ENCODE measurements around the gene SLIT3. TPM values are rescaled to one million over a fixed set of nuclear protein-coding genes. Genes with fewer than 3 reads are reported as not detected.

SLIT3 gene
- total and polyA plus RNA-seq, 2 experiments from 2014 or later, result 0.59 to 0.71 TPM

DNA sequence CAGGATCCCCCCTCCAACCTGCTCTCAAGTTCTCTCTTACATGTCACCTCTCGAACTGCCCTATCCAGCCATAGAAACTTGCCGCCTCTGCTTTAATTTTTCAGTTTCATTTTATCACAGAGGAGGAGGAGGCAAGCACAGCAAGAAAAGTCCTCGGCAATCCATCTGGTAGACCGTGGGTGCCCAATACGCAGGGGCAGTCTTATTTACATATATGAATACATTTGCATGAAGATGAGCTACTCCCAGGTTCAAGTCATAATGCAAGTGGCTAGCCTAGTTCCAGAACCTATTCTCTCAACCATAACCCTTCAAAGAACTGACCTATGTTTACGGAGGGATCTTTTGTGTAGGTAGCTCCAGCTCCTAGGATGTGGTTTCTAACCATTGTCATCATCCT, 498.6 kb downstream of the SLIT3 start:
- no peak overlapping the region for H3K4me3 Mint-ChIP-seq
- Histone ChIP-seq H3K9me2 (ENCODE audit: insufficient read depth) (no peaks in the 10 kb centered on the region; the same call in 1 of the 2 replicates), H3K4me3 (no peak overlapping the region), H3F3A (replicated peaks; ENCODE audit: low read depth) (no peaks in the 10 kb centered on the region), H4K20me1 (replicated peaks; ENCODE audit: insufficient read depth) (no peaks in the 10 kb centered on the region; the same call in 1 of the 2 replicates), H3K4me1 (ENCODE audit: insufficient read depth) (no peaks in the 10 kb centered on the region), H3K27me3 (ENCODE audit: insufficient read depth) (no peaks in the 10 kb centered on the region), H3K4me2 (no peak overlapping the region), H3K27ac (ENCODE audit: low read depth) (no peak overlapping the region), H3K79me2 (replicated peaks; ENCODE audit: insufficient read depth) (no peaks in the 10 kb centered on the region), H2AFZ (no peak overlapping the region), H3K36me3 (ENCODE audit: insufficient read depth) (no peaks in the 10 kb centered on the region)
- no peak for DNase-seq (ENCODE audit: low spot score)
- peaks cover 4% of the 10 kb centered on the region for H3K27me3 Mint-ChIP-seq (ENCODE audit: insufficient read depth, low read depth, poor library complexity)
- ATAC-seq, result no peak
- H3K27ac Mint-ChIP-seq, result no peak overlapping the region
- H3K9me3 Mint-ChIP-seq, result no peaks in the 10 kb centered on the region
- no peak for TF ChIP-seq ZNF331 (CRISPR knock-in tag; IDR thresholded peaks at IDR 0.05; ENCODE audit: low read depth)
- TF ChIP-seq EZH2phosphoT487 (IDR thresholded peaks at IDR 0.05; ENCODE audit: unreplicated experiment), result no peak
- no peak for TF ChIP-seq ZNF114 (CRISPR knock-in tag; IDR thresholded peaks at IDR 0.05)
- TF ChIP-seq JUNB (IDR thresholded peaks at IDR 0.05; ENCODE audit: unreplicated experiment), result no peak
- TF ChIP-seq, protein P1, sequence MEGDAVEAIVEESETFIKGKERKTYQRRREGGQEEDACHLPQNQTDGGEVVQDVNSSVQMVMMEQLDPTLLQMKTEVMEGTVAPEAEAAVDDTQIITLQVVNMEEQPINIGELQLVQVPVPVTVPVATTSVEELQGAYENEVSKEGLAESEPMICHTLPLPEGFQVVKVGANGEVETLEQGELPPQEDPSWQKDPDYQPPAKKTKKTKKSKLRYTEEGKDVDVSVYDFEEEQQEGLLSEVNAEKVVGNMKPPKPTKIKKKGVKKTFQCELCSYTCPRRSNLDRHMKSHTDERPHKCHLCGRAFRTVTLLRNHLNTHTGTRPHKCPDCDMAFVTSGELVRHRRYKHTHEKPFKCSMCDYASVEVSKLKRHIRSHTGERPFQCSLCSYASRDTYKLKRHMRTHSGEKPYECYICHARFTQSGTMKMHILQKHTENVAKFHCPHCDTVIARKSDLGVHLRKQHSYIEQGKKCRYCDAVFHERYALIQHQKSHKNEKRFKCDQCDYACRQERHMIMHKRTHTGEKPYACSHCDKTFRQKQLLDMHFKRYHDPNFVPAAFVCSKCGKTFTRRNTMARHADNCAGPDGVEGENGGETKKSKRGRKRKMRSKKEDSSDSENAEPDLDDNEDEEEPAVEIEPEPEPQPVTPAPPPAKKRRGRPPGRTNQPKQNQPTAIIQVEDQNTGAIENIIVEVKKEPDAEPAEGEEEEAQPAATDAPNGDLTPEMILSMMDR (conservative IDR thresholded peaks at IDR 0.05; ENCODE audit: low read depth in 2 of 2), result no peak
- TF ChIP-seq, protein P2, sequence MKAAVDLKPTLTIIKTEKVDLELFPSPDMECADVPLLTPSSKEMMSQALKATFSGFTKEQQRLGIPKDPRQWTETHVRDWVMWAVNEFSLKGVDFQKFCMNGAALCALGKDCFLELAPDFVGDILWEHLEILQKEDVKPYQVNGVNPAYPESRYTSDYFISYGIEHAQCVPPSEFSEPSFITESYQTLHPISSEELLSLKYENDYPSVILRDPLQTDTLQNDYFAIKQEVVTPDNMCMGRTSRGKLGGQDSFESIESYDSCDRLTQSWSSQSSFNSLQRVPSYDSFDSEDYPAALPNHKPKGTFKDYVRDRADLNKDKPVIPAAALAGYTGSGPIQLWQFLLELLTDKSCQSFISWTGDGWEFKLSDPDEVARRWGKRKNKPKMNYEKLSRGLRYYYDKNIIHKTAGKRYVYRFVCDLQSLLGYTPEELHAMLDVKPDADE (IDR thresholded peaks at IDR 0.05), result no peak
- TF ChIP-seq CREB1 (CRISPR knock-in tag; IDR thresholded peaks at IDR 0.05; ENCODE audit: low read depth), result no peak
- TF ChIP-seq, protein P3, sequence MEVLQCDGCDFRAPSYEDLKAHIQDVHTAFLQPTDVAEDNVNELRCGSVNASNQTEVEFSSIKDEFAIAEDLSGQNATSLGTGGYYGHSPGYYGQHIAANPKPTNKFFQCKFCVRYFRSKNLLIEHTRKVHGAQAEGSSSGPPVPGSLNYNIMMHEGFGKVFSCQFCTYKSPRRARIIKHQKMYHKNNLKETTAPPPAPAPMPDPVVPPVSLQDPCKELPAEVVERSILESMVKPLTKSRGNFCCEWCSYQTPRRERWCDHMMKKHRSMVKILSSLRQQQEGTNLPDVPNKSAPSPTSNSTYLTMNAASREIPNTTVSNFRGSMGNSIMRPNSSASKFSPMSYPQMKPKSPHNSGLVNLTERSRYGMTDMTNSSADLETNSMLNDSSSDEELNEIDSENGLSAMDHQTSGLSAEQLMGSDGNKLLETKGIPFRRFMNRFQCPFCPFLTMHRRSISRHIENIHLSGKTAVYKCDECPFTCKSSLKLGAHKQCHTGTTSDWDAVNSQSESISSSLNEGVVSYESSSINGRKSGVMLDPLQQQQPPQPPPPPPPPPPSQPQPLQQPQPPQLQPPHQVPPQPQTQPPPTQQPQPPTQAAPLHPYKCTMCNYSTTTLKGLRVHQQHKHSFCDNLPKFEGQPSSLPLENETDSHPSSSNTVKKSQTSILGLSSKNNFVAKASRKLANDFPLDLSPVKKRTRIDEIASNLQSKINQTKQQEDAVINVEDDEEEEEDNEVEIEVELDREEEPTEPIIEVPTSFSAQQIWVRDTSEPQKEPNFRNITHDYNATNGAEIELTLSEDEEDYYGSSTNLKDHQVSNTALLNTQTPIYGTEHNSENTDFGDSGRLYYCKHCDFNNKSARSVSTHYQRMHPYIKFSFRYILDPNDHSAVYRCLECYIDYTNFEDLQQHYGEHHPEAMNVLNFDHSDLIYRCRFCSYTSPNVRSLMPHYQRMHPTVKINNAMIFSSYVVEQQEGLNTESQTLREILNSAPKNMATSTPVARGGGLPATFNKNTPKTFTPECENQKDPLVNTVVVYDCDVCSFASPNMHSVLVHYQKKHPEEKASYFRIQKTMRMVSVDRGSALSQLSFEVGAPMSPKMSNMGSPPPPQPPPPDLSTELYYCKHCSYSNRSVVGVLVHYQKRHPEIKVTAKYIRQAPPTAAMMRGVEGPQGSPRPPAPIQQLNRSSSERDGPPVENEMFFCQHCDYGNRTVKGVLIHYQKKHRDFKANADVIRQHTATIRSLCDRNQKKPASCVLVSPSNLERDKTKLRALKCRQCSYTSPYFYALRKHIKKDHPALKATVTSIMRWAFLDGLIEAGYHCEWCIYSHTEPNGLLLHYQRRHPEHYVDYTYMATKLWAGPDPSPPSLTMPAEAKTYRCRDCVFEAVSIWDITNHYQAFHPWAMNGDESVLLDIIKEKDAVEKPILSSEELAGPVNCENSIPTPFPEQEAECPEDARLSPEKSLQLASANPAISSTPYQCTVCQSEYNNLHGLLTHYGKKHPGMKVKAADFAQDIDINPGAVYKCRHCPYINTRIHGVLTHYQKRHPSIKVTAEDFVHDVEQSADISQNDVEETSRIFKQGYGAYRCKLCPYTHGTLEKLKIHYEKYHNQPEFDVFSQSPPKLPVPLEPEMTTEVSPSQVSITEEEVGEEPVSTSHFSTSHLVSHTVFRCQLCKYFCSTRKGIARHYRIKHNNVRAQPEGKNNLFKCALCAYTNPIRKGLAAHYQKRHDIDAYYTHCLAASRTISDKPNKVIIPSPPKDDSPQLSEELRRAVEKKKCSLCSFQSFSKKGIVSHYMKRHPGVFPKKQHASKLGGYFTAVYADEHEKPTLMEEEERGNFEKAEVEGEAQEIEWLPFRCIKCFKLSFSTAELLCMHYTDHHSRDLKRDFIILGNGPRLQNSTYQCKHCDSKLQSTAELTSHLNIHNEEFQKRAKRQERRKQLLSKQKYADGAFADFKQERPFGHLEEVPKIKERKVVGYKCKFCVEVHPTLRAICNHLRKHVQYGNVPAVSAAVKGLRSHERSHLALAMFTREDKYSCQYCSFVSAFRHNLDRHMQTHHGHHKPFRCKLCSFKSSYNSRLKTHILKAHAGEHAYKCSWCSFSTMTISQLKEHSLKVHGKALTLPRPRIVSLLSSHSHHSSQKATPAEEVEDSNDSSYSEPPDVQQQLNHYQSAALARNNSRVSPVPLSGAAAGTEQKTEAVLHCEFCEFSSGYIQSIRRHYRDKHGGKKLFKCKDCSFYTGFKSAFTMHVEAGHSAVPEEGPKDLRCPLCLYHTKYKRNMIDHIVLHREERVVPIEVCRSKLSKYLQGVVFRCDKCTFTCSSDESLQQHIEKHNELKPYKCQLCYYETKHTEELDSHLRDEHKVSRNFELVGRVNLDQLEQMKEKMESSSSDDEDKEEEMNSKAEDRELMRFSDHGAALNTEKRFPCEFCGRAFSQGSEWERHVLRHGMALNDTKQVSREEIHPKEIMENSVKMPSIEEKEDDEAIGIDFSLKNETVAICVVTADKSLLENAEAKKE (CRISPR knock-in tag; IDR thresholded peaks at IDR 0.05), result no peak
- no peak for TF ChIP-seq STAT1 (IDR thresholded peaks at IDR 0.05; ENCODE audit: unreplicated experiment)
- TF ChIP-seq POLR2AphosphoS5 (IDR thresholded peaks at IDR 0.05; ENCODE audit: low read depth), result no peak
- TF ChIP-seq EZH2 (IDR thresholded peaks at IDR 0.05; ENCODE audit: low read depth, unreplicated experiment), result no peak
- no peak for TF ChIP-seq NANOG (IDR thresholded peaks at IDR 0.05; ENCODE audit: borderline replicate concordance)
- TF ChIP-seq, protein P4, sequence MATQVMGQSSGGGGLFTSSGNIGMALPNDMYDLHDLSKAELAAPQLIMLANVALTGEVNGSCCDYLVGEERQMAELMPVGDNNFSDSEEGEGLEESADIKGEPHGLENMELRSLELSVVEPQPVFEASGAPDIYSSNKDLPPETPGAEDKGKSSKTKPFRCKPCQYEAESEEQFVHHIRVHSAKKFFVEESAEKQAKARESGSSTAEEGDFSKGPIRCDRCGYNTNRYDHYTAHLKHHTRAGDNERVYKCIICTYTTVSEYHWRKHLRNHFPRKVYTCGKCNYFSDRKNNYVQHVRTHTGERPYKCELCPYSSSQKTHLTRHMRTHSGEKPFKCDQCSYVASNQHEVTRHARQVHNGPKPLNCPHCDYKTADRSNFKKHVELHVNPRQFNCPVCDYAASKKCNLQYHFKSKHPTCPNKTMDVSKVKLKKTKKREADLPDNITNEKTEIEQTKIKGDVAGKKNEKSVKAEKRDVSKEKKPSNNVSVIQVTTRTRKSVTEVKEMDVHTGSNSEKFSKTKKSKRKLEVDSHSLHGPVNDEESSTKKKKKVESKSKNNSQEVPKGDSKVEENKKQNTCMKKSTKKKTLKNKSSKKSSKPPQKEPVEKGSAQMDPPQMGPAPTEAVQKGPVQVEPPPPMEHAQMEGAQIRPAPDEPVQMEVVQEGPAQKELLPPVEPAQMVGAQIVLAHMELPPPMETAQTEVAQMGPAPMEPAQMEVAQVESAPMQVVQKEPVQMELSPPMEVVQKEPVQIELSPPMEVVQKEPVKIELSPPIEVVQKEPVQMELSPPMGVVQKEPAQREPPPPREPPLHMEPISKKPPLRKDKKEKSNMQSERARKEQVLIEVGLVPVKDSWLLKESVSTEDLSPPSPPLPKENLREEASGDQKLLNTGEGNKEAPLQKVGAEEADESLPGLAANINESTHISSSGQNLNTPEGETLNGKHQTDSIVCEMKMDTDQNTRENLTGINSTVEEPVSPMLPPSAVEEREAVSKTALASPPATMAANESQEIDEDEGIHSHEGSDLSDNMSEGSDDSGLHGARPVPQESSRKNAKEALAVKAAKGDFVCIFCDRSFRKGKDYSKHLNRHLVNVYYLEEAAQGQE (IDR thresholded peaks at IDR 0.05; ENCODE audit: unreplicated experiment), result no peak
- H3K36me3 Mint-ChIP-seq (ENCODE audit: low read depth), result no peaks in the 10 kb centered on the region
- H3K4me1 Mint-ChIP-seq, result no peaks in the 10 kb centered on the region; the same call in 2 of the 3 replicates

Data from GM23338 (cell line).